ENCODE measurements around the gene OR2AJ1.

OR2AJ1 gene

GRCh38 chr1:247924868-247925267 lies at the start of gene OR2AJ1:
Gene OR2AJ1, plus strand, starts transcription at chr1:247924889. Its CDS starts 8,880 bp downstream, at chr1:247933769.
- Histone ChIP-seq H3K36me3 (ENCODE audit: control insufficient read depth, insufficient read depth, low read length) (no peaks in the 10 kb centered on the region), H3K4me3 (replicated peaks; ENCODE audit: low read depth, low read length) (no peak within 1 kb of the TSS), H3K27me3 (replicated peaks; ENCODE audit: control insufficient read depth, insufficient read depth, low read length) (no peaks in the 10 kb centered on the region)
- DNase-seq (ENCODE audit: extremely low read depth, insufficient read length): no peak
- no peak for TF ChIP-seq CTCF (IDR thresholded peaks at IDR 0.05; ENCODE audit: insufficient read depth, low read length, poor library complexity, severe bottlenecking)

GRCh38 chr1:247883346-247883745 lies 41.3 kb upstream of the OR2AJ1 start:
- no peak for DNase-seq (ENCODE audit: extremely low read depth, insufficient read length)
- H3K36me3 ChIP-seq (ENCODE audit: control insufficient read depth, insufficient read depth, low read length): no peaks in the 10 kb centered on the region
- TF ChIP-seq CTCF (IDR thresholded peaks at IDR 0.05; ENCODE audit: insufficient read depth, low read length, poor library complexity, severe bottlenecking): no peak
- no peak overlapping the region for H3K4me3 ChIP-seq (replicated peaks; ENCODE audit: low read depth, low read length)
- H3K27me3 ChIP-seq (replicated peaks; ENCODE audit: control insufficient read depth, insufficient read depth, low read length): no peaks in the 10 kb centered on the region

- no peak overlapping the region for H3K4me3 ChIP-seq (replicated peaks; ENCODE audit: low read depth, low read length)
- DNase-seq (ENCODE audit: extremely low read depth, insufficient read length): no peak
- no peaks in the 10 kb centered on the region for H3K27me3 ChIP-seq (replicated peaks; ENCODE audit: control insufficient read depth, insufficient read depth, low read length)
- TF ChIP-seq CTCF (IDR thresholded peaks at IDR 0.05; ENCODE audit: insufficient read depth, low read length, poor library complexity, severe bottlenecking): no peak
- no peaks in the 10 kb centered on the region for H3K36me3 ChIP-seq (ENCODE audit: control insufficient read depth, insufficient read depth, low read length)
These were observed 39.8 kb upstream of the OR2AJ1 start for GRCh38 chr1:247884797-247885413.

- no peak for DNase-seq (ENCODE audit: extremely low read depth, insufficient read length)
- Histone ChIP-seq H3K36me3 (ENCODE audit: control insufficient read depth, insufficient read depth, low read length) (no peaks in the 10 kb centered on the region), H3K4me3 (replicated peaks; ENCODE audit: low read depth, low read length) (no peak within 1 kb of the TSS), H3K27me3 (replicated peaks; ENCODE audit: control insufficient read depth, insufficient read depth, low read length) (no peaks in the 10 kb centered on the region)
- no peak for TF ChIP-seq CTCF (IDR thresholded peaks at IDR 0.05; ENCODE audit: insufficient read depth, low read length, poor library complexity, severe bottlenecking)
These were observed 29.5 kb upstream of the OR2AJ1 start, which contains the start of gene OR2W3 for GRCh38 chr1:247895163-247895637. Gene OR2W3, plus strand, starts transcription at chr1:247895587. Its CDS starts 0 bp downstream, at chr1:247895587.

- H3K27me3 ChIP-seq (replicated peaks; ENCODE audit: control insufficient read depth, insufficient read depth, low read length): no peaks in the 10 kb centered on the region
- no peak for TF ChIP-seq CTCF (IDR thresholded peaks at IDR 0.05; ENCODE audit: insufficient read depth, low read length, poor library complexity, severe bottlenecking)
- no peak for DNase-seq (ENCODE audit: extremely low read depth, insufficient read length)
- no peaks in the 10 kb centered on the region for H3K36me3 ChIP-seq (ENCODE audit: control insufficient read depth, insufficient read depth, low read length)
- no peak overlapping the region for H3K4me3 ChIP-seq (replicated peaks; ENCODE audit: low read depth, low read length)
These were observed 28.7 kb upstream of the OR2AJ1 start for GRCh38 chr1:247895976-247896375.
